OCI-LY7 (cell line): ENCODE measurements around the gene GPR132.

ENCODE experiments used
- EZH2phosphoT487 ChIP-seq: fragments of 200-600 bp; sonication (generic); IDR thresholded peaks from 2 replicates; pipeline ENCODE4 v1.6.1; 2018; ENCODE audit warnings: low read depth, borderline replicate concordance, mild to moderate bottlenecking, mixed run types, antibody characterized with exemption, low read length, moderate library complexity, mixed read lengths
- TF ChIP-seq, protein P1 (sequence below): fragments of 200-600 bp; sonication (generic); conservative IDR thresholded peaks from 2 replicates; pipeline ENCODE4 v1.5.1; 2014; ENCODE audit warnings: mild to moderate bottlenecking, antibody characterized with exemption, low read length, moderate library complexity, mixed read lengths

DNA sequence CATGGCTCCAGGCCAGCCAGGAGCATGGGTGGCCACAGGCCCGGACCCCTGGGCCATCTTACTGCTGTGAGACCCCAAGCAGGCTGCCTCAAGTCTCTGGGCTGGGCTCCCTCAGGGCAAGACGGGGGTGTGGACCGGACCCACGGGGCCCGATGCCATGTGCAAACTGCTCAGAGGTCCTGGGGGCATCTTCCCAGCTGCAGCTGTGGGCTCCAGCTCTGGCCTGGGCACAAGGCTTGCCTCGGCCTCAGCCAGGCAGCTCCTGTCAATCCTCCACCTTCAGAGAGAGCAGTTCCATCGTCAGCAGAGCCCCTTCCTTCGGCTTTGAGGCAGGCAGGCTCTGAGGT is 12.4 kb upstream of the GPR132 start:
- TF ChIP-seq, protein P1, sequence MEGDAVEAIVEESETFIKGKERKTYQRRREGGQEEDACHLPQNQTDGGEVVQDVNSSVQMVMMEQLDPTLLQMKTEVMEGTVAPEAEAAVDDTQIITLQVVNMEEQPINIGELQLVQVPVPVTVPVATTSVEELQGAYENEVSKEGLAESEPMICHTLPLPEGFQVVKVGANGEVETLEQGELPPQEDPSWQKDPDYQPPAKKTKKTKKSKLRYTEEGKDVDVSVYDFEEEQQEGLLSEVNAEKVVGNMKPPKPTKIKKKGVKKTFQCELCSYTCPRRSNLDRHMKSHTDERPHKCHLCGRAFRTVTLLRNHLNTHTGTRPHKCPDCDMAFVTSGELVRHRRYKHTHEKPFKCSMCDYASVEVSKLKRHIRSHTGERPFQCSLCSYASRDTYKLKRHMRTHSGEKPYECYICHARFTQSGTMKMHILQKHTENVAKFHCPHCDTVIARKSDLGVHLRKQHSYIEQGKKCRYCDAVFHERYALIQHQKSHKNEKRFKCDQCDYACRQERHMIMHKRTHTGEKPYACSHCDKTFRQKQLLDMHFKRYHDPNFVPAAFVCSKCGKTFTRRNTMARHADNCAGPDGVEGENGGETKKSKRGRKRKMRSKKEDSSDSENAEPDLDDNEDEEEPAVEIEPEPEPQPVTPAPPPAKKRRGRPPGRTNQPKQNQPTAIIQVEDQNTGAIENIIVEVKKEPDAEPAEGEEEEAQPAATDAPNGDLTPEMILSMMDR: no peak
- no peak for TF ChIP-seq EZH2phosphoT487
